Adipose tissue (tissue), 3 donors: ENCODE data around the gene RUFY3. TPM values are rescaled to one million over a fixed set of nuclear protein-coding genes. Genes with fewer than 3 reads are reported as not detected.
"Not testable (repeated sequence)": the region's sequence is repeated elsewhere in the genome, so short reads cannot be mapped to it uniquely, and the experiment has no call there.

ENCODE experiments used
- H3K27ac ChIP-seq: one replicate; pipeline ENCODE4 v1.5.1; 2013; ENCODE audit warnings: low read depth, low read length
- WGBS, 3 donors: extraction: QIAGEN DNeasy Blood & Tissue Kit; methylation state at CpG; one replicate each; pipeline ENCODE4 v1.1.7; 2013; 5-methylcytosine and 5-hydroxymethylcytosine counted together
- polyA plus RNA-seq, 3 donors: library from polyadenylated mRNA; stranded (reverse); fragments of 200-250 nt; gene quantifications; one replicate each; pipeline ENCODE4 v1.2.3, GENCODE V29; 2013
- donor health status: healthy with polysubstance abuse.
- donor health status: Bipolar disorder and iron deficiency.
- donor health status: healthy.

RUFY3 gene
- polyA plus RNA-seq, 3 donors: 11.7 to 22.3 (median 15.8) TPM

GRCh38 chr4:70759627-70760026 is 37.9 kb downstream of the RUFY3 start:
- H3K27ac ChIP-seq: no peak overlapping the region

GRCh38 chr4:70760662-70761061 is 38.9 kb downstream of the RUFY3 start:
- WGBS, 3 donors: 95 to 100% (median 97%) methylated on average over 1 of the region's 1 CpG
- no peak overlapping the region for H3K27ac ChIP-seq

GRCh38 chr4:70761276-70761816 is 39.6 kb downstream of the RUFY3 start:
- no peak overlapping the region for H3K27ac ChIP-seq
- 88% methylated on average over 3 of the region's 3 CpGs for WGBS, 3 donors

GRCh38 chr4:70765368-70765767 is 43.6 kb downstream of the RUFY3 start:
- 91 to 100% (median 93%) methylated on average over 1 of the region's 1 CpG for WGBS, 3 donors
- no peak overlapping the region for H3K27ac ChIP-seq

- 79 to 88% (median 85%) methylated on average over 3 of the region's 3 CpGs for WGBS, 3 donors
- H3K27ac ChIP-seq: no peak overlapping the region
Measured at GRCh38 chr4:70768301-70768948, 46.7 kb downstream of the RUFY3 start.

DNA sequence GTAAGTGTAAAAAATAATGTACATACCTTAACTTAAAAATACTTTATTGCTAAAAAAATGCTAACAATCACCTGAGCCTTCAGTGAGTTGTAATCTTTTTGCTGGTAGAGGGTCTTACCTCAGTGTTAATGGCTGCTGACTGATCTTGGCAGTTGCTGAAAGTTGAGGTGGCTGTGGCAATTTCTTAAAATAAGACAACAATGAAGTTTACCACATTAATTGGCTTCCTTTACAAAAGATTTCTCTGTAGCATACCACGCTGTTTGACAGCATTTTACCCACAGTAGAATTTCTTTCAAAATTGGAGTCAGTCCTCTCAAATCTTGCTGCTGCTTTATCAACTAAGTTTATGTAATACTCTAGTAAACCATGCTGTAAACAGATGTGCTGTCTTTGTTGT is 47.6 kb downstream of the RUFY3 start:
- WGBS, 3 donors: 39 to 90% (median 89%) methylated on average over 1 of the region's 1 CpG
- not testable (repeated sequence) for H3K27ac ChIP-seq

DNA sequence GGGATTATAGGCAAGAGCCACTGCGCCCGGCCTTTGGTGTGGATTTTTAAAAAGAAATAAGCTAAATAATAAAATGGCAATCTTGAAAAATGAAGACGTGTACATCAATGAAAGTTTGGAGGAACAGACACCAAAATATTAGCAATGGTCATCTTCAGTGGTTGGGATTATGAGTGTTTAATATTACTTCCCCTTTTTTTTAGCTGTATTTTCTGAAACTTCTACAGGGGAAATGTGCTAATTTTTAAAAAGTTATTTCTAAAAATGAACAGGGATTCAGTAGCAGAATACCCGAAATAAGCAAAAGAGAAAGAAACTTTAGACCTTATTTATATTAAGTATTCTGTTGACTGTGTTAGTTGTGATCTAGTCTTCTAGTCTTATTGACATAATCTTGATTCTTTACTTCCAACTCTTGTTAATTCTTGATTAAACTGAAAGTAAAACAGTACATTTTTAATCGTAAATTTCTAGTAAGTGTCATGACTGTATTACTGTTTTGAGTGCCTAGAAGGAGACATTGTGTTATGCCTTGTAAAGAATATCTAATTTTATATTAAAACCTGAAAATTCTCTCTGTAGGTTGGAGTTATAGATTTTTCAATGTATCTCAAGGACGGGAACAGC is 51.3 kb downstream of the RUFY3 start:
- 72 to 89% (median 77%) methylated on average over 6 of the region's 6 CpGs for WGBS, 3 donors
- H3K27ac ChIP-seq: no peak overlapping the region

- no peak overlapping the region for H3K27ac ChIP-seq
Measured at GRCh38 chr4:70778888-70779422, 57.2 kb downstream of the RUFY3 start.

DNA sequence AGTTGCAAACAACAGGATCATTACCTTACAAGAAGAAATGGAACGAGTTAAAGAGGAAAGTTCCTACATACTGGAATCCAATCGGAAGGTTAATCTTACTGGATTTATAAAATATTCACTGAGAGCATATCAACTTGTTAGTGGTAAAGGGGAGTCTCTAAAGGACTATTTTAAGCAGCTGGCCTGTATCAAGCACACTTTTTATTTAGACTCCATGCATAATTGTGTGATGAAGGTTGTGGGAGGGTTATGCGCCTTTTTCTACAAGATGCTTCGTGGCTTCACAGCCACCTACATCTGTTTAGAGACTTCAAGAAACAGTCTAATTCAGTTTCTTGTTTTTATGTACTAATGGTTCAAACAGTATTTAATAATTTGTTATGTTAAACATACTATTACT is 61.3 kb downstream of the RUFY3 start:
- 88 to 95% (median 90%) methylated on average over 4 of the region's 4 CpGs for WGBS, 3 donors
- H3K27ac ChIP-seq: no peak overlapping the region

More at GRCh38 chr4:70778888-70779422, 57.2 kb downstream of the RUFY3 start:
- WGBS, 3 donors: 37 to 68% (median 60%) methylated on average over 5 of the region's 5 CpGs

- 95 to 100% (median 96%) methylated on average over 5 of the region's 5 CpGs for WGBS, 3 donors
- H3K27ac ChIP-seq: no peak overlapping the region
Measured at GRCh38 chr4:70787496-70787895, 65.7 kb downstream of the RUFY3 start.

DNA sequence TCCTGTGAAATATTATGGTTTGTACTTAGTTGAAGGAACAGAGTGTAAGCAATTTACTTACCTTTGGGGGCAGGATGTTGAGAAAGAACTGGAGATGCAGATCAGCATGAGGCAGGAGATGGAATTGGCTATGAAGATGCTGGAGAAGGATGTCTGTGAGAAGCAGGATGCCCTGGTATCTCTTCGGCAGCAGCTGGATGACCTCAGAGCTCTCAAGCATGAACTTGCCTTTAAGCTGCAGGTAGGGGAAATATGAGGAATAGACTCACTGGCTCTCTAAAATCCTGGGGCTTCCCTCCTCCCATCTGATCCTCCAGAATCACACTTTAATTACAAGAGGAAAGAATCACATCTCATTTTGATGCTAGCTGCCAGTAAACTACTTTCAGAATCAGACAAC is 67.0 kb downstream of the RUFY3 start:
- WGBS, 3 donors: 77 to 95% (median 95%) methylated on average over 1 of the region's 1 CpG
- no peak overlapping the region for H3K27ac ChIP-seq

- 91 to 98% (median 97%) methylated on average over 6 of the region's 6 CpGs for WGBS, 3 donors
Measured at GRCh38 chr4:70793626-70794025, 71.9 kb downstream of the RUFY3 start.

DNA sequence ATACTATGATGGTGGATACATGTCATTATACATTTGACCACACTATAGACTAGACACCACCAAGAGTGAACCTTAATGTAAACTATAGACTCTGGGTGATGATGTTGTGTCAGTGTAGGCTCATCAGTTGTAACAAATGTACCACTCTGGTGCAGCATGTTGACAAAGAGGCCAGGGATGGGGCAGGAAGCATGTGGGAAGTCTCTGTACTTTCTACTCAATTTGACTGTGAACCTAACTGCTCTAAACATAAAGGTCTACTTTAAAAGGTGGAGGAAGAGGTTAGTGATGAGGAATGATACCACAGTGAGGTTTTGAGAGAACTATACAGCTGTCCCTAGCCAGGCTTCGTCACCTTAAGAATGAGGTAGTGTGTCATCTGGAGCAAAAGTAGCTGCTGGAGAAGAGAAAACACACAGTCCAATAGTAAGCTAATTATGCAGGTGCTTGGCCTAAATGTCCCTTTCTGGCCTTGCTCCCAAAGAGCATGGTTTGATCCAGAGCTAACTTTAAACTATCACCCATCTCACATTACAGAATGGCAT is 79.6 kb downstream of the RUFY3 start:
- WGBS, 3 donors: 90 to 93% (median 92%) methylated on average over 1 of the region's 1 CpG
- H3K27ac ChIP-seq: no peak overlapping the region

More at GRCh38 chr4:70793626-70794025, 71.9 kb downstream of the RUFY3 start:
- no peak overlapping the region for H3K27ac ChIP-seq

GRCh38 chr4:70802928-70803580 is 81.3 kb downstream of the RUFY3 start:
- no peak overlapping the region for H3K27ac ChIP-seq
- WGBS, 3 donors: 89 to 92% (median 90%) methylated on average over 5 of the region's 5 CpGs

- 56 to 88% (median 64%) methylated on average over 1 of the region's 1 CpG for WGBS, 3 donors
Measured at GRCh38 chr4:70808151-70808550, 86.4 kb downstream of the RUFY3 start.

DNA sequence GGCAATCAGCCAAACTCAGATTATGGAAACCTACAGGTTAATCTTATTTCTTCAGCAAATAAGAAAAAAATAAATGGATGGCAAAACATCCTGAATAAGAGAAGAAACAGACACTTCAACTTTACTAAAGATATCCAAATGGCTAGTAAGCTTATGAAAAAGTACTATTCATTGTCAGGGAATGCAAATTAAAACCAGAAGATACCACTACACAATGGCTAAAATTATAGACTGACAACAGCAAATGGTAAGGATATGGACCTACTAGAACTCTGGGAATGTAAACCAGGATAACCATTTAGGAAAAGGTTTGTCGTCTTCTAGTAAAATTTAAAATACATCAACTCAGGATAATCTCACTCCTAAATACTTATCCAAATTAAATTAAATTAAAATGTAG is 93.6 kb downstream of the RUFY3 start:
- WGBS, 3 donors: 95 to 97% (median 95%) methylated on average over 1 of the region's 1 CpG

More at GRCh38 chr4:70808151-70808550, 86.4 kb downstream of the RUFY3 start:
- H3K27ac ChIP-seq: no peak overlapping the region

DNA sequence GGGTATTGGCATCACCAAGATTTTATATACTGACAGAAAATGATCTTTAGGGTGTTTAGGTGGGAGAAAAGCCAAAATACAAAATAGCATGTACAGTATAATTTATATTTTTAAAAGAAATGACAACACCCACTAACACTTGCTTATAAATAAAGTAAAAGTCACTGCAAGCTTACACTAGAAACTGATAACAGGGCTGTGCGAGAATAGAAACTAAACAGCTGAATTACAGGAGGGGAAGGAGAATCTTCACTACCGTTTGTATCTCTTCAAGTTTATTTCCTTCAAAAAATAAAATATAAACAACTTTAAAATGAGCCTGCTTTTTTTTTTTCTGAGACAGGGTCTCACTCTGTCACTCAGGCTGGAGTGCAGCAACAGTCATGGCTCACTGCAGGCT is 95.1 kb downstream of the RUFY3 start:
- WGBS, 3 donors: 45 to 50% (median 50%) methylated on average over 2 of the region's 2 CpGs
- H3K27ac ChIP-seq: no peak overlapping the region

More for the DNA sequence above, 93.6 kb downstream of the RUFY3 start:
- no peak overlapping the region for H3K27ac ChIP-seq

DNA sequence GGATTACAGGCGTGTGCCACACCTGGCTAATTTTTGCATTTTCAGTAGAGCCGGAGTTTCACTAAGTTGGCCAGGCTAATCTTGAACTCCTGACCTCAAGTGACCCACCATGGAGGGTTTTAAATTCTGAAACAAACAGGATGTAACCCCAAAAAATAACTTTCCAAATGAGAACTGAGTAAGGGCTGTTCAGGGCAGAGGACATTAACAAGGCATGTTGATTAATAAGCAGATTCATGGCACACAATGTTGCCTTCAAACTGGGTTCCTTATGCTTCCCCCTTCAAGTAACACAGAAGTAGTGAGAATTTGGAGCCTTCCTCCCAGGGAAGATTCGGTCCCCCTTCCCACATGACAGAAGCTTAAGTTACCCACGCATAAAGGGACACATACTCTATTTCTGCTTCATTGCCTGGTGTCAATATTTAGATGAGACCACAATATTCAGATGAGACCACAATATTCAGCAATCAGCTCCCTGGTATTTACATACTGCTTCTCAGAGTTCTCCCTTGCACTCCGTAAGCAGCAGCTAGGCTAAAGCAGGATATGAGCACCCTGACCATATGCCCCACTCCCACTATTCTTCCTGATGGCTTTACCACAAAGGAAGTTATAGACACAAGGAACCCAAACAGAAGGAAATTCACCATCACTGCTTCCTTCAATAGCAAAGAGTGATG is 96.5 kb downstream of the RUFY3 start:
- no peak overlapping the region for H3K27ac ChIP-seq
- 69 to 91% (median 77%) methylated on average over 5 of the region's 5 CpGs for WGBS, 3 donors
